ENCODE measurements around the gene NFKB2.

DNA sequence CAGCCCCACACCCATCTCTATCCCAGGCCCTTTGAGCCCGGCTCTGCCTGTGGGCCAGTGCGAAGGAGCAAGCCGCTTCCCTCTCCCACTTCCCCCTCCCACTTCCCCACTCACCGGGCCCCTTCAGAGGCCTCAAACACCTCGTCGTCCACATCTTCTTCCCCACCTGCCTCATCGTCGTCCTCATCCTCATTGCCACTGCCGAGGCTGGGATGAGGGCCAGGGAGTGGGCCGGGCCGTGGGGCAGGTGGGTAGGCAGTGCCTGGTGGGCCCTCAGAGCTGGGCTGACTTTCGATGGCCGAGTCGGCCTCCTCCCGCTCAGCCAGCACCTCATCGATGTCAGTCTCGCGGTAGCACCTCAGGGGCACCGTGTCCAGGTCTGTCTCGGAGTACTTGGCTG is 19.2 kb downstream of the NFKB2 start:
- TF ChIP-seq, protein P1, sequence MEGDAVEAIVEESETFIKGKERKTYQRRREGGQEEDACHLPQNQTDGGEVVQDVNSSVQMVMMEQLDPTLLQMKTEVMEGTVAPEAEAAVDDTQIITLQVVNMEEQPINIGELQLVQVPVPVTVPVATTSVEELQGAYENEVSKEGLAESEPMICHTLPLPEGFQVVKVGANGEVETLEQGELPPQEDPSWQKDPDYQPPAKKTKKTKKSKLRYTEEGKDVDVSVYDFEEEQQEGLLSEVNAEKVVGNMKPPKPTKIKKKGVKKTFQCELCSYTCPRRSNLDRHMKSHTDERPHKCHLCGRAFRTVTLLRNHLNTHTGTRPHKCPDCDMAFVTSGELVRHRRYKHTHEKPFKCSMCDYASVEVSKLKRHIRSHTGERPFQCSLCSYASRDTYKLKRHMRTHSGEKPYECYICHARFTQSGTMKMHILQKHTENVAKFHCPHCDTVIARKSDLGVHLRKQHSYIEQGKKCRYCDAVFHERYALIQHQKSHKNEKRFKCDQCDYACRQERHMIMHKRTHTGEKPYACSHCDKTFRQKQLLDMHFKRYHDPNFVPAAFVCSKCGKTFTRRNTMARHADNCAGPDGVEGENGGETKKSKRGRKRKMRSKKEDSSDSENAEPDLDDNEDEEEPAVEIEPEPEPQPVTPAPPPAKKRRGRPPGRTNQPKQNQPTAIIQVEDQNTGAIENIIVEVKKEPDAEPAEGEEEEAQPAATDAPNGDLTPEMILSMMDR (IDR thresholded peaks at IDR 0.05) = no peak
- TF ChIP-seq POLR2A (IDR thresholded peaks at IDR 0.05) = no peak
- TF ChIP-seq POLR2AphosphoS5 (IDR thresholded peaks at IDR 0.05) = no peak
